AG20443 (cell line): Measurements from ENCODE around the gene PRICKLE2.

ENCODE experiments used
- DNase-seq: peaks from one replicate; pipeline ENCODE4 v3.0.0; 2012; ENCODE audit warnings: low spot score, mixed read lengths

The PRICKLE2 gene

DNA sequence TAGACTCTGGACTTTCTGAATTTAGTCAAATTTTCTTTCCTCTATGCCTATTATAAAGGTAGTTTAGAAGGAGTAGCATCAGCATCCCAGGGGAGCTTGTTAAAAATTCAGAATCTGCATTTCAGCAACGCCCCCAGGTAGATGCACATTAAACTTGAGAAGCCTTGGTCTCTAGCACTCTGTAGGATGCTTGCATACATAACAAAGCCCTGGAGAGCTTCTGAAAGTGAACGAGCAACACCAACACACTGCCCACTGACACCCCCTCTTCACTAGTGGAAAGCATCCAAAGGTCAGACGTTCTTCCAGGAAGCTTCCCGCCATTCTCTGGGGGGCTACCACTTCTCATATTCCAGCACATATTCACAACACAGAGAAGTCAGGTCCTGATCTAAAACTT is 6.5 kb downstream of the PRICKLE2 start:
- DNase-seq: no peak

GRCh38 chr3:64218329-64218728 is 6.9 kb downstream of the PRICKLE2 start:
- no peak for DNase-seq

DNA sequence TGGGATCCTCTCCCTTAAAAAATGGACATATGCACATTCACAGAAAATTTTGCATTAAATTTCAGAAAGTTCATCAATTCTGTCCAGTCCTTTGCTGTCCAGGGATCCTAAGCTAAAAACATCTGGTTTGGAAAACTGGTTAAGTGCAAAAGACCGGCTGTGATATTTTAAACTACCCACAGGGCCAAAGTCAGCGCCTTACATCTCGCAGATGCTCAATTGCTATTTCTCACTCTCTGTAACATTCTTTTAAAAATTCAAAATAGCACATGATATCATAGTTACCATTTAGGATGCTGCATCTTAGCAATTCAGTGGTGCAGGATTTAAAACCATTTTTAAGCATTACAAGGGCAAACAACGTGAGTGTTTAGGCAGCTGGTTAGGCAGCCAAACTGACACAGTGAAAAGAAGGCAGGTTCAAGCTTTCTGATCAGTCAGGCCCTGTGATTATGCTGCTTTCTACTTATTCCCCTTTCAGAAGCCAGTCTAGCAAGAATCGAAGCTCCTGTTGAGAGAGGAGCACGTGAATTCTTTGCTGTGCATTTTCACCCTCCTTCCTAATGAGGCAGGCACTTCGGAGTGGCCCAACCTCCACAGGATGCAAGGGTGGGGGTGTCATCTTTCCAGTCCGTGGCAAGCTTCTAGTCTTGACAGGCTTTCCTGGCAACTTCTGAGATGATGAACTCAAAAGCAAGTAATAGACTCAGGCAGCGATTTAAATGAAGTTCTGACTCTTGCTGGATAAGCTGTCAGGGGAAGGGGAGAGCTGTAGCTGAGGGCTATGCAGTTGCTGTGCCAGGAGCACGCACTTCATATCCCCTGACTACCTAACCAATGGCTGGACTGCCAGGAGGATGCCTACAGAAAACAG is 8.8 kb downstream of the PRICKLE2 start:
- peak; percentile 30 for DNase-seq

DNA sequence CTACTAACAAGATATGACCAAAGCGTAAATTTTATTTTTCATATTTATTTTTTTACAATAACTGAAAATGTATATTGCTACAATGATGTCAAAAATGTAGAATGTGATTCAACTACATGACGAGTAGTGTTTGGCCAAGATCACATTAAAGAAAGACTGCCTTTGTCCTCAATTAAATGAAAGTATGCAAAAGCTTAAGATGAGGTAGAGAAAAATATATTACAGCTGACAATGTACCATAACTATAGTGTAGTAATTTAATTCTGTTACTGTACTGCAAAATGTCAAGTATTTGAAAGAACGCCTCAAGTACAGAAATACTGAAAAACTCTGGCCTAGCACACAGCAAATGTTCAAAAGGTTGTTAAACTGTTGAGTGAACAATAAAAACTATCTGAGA is 9.7 kb downstream of the PRICKLE2 start:
- no peak for DNase-seq

DNA sequence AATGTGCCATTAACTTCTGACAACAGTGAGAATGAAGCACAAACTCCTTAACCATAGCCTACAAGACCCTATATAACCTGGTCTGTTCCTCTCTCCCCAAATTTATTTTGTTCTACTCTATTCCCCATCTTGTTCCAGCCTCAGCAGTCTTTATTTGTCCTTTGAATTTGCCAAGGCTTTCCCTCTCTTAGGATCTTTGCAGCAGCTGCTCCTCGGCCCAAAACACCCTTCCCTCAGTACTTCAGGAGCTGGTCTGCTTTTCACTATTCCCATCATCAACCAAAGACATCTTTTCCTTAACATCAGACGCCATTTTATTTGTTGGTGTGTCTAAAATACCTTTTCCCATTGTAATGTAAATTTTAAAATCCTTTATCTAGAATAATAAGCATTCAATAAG is 10.2 kb downstream of the PRICKLE2 start:
- DNase-seq: no peak

DNA sequence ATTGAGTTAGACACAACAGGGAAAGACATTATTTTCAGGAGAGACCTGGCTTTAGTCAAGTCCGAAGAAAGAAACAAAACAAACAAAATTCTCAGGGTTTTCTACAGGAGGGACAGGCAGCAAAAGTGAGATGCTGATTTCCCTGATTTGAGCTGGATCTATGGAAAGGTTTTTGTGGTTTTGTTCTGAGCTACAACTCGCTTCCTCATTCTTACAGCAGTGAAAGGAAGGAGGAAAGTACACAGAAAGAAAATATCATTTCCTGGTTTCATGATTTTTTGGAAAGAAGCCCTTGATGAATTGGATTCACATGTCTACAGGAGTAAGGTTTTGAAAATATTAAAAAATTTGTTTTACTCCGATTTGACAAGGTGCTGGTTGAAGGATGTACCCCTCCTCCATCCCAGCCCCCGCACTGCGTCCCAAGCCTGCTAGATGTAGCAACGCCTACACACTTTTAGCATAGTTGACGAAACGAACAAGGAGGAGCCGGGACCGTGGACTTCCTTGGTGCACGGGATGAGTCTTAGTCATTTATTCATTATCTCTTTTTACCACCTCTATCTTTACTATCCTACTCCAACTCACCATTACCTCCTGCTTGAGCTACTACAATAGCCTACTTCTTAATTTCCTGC is 10.8 kb downstream of the PRICKLE2 start:
- DNase-seq: peak; percentile 24

- DNase-seq: peak; percentile 75
Measured at GRCh38 chr3:64213962-64214379, 11.3 kb downstream of the PRICKLE2 start.

DNA sequence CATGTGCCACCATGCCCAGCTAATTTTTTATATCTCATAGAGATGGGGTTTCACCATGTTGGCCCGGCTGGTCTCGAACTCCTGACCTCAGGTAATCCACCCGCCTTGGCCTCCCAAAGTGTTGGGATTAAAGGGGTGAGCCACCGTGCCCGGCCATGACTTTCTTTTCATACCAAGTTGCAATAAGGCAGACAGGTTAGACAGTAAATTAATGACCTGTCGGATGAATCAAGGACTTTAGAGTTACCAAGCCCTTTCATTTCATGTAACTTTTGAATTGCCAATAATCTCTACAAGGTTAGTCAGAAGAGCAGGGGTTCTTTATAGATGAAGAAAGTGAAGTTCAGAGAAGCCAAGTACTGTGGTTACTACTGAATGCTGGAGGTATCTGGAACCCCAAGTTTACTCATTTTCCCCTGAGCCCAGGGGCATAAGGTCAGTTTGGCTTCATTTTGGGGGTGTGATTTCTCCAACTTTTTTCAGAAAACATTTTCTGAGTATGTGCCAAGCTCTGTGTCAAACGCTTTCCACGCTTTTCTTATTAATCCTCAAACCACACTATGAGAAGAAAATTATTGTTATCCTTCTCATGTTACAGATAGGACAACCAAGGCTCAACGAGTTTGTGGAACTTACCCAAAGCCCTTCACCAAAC is 11.9 kb downstream of the PRICKLE2 start:
- DNase-seq: no peak

DNA sequence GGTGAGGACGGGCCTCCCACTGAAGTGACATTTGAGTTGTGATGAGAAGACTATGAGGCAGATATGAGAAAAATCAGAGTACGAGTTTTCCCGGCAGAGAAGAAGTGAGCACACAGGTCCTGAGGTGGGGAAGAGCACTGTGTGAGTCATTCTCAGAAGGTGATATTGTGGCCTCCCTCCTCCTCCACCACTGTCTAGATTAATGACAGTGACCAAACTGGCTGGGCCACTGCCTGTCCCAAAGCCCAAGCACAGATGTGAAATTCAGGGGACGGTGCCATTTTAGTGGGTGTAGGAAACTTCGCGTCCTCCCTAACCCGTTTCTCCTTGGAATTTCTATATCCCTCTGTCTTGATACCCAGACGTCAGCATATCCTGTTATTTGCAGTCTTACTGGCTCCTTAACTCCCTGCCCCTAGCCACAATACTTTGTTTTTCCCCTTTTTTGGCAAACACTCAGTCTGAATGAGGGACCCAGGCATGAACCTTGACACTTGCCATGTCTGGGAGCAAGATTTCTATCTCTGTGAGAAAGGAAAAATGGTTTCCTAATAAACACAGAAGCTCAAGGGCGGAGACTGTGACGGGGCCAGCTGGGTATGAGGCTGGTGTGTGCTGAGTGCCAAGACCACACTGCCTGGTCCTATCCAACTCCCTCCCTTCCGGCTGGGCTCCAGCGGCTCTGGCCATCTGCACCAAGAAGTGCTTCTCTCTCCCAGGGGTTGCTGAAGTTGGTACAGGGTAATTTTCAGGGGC is 15.2 kb downstream of the PRICKLE2 start:
- DNase-seq: peak; percentile 81

DNA sequence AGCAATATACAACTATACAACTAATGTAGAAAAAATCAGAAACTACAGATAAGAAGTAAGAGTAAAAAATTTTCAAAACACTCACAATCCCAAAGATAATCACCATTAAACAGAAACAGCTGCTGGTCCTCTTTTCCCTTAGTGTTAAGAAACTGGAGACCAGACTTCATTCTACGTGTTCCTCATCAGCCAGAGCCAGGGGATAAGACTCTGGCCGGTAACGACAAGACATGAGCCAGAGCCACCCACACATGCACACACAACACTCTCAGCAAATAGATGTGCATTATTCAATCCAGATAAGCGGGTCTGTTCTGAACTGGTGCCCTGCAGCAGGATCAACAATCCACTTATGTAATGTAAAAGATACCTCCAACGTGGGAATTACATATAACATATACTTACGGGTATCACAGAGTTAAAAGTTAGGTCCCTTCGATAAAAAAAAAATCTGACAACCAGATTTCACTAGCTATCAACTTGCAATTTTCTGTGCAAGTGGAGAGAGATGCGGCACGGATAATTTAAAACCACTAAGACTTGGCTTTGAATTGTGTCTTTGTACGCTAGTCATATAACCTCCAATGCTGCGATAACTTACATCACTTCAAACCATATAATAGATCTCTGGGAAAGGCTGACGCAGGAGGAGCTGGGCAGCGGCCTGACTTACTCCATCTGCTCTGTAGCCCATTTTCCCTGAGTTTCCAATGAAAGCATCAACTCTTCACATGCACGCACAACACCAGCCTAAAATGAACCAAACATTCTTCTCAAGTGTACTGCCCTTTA is 17.8 kb downstream of the PRICKLE2 start:
- DNase-seq: peak; percentile 52

DNA sequence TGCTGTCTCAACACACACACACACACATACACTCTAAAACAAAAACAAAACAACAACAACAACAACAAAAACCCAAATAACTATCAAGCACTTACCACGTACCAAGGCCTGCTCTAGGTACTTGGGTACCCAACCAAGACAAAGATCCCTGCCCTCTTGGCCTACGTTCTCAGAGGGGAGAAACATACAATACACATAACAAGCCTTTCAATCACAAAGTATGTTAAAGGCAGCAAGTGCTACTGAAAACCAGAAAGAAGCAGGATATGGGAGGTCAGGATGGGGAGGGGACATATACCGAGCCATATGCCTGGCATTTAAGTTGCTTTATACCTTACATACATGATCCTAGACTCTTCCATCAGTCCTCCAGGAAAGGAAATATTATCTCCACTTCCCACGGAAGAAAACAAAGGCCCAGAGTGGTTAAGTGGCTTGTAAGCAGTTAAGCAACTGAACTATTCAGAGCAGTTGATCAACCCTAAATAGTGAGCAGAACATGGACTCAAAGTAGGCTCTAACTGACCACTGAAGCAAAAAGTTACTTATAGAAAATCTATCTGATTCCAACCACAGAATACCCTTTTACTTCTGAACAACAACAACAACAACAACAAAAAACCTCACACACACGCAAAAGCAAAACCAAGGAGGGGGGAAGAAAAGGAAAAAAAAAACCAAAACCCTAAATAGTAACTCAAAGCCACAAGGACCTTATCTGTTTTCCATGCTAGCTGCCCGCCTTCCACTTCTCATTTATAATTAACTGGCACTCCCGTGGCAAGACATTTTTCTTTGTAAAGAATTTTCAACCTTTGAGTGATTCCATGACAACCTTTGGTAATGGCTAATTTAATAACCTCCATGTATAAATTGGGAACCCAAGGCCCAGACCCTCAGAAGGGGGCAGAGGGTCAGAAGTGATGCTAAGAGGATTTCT is 21.0 kb downstream of the PRICKLE2 start:
- no peak for DNase-seq

DNA sequence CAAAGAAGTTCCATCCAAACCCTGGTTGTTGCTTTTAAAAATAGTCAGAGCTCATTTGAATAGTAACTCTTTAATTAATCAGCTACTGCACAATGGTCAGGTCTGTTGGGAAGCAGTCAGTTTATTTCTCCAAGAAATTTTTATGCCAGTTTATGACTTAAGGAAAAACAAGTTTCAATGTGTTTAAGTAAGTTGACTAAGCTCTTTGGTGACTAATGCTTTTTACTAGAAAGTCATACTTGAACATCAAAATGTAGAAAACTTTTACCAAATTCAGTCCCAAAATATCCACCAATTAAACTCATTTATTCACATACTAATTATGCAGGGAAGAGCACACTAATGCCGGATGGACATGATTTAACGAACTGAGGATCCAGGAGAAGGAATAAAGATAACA is 22.1 kb downstream of the PRICKLE2 start:
- no peak for DNase-seq

- DNase-seq: no peak
Measured at GRCh38 chr3:64199932-64200331, 25.3 kb downstream of the PRICKLE2 start.

- no peak for DNase-seq
Measured at GRCh38 chr3:64196236-64196929, 28.9 kb downstream of the PRICKLE2 start.

GRCh38 chr3:64195789-64196188 is 29.5 kb downstream of the PRICKLE2 start:
- DNase-seq: no peak

DNA sequence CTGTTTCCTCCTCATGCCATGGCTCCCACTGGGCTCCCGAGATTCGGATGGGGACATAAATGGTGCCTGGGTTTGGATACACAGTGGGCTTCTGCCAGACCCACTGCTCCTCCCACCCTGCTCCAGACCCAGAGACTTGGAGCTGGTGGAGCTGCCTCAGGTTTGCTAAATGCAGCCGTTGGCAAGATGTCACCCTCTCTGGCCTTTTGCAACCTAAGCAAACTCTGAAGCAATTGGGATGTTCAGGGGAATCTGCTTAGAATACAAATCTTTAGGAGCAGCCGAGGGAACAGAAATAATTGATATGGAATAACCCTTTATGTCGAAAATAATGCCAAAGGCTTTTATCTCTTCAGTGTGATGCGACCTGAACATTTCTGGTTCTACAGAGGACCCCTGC is 33.4 kb downstream of the PRICKLE2 start:
- DNase-seq: no peak

- peak; percentile 74 for DNase-seq
Measured at GRCh38 chr3:64190517-64191515, 34.5 kb downstream of the PRICKLE2 start.

DNA sequence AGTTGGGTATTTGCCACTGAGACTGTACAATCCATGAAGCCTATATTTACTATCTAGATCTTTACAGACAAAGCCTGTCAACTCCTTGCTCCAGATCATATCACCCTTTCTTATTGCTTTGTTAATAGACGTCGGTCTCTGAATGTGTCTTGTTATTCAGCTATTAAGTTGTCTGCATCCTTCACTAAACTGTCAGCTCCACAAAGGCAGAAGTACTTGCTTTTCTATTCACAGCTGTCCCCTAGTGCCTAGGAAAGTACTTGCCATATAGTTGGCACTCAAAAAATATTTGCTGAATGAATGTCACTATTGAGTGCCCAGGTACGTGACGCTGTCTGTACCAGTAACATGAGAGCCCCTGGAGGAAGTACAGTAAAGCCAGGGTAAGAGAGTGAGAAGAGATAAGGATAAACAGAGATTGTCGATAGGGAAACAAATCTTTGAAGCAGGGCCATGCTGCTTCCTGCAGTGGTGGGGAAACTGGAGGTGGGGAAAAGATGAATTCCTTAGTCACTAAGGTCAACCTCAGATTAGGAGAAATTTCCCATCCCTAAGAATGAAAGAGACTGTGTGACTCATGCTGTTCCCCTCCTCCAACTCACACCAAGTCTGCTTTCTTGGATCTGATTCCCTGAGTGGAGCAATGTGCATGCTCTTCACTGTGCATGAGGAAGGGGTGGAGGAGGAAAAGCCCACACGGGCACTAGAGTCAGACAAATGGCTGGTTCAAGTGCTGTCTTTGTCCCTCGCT is 36.3 kb downstream of the PRICKLE2 start:
- DNase-seq: peak; percentile 72
